Fibroblast of lung (primary cell): ENCODE measurements around the gene HOXD11. TPM values are rescaled to one million over a fixed set of nuclear protein-coding genes. Genes with fewer than 3 reads are reported as not detected.

ENCODE experiments used
- DNase-seq, 2 donors: peaks; one replicate each; pipeline versions ENCODE4 v3.0.0 to v3.0.0-alpha.2; 2010; ENCODE audit warnings: low read depth in 2 of 2
- H2AFZ ChIP-seq: 2 replicates; pipeline ENCODE4 v1.5.1; 2012; ENCODE audit warnings: low read length, control low read depth, inconsistent platforms
- H3K27ac ChIP-seq: 2 replicates; pipeline ENCODE4 v1.5.1; 2011; ENCODE audit warnings: low read length, control low read depth; ENCODE audit not compliant: insufficient read depth
- H3K27me3 ChIP-seq: 2 replicates; pipeline ENCODE4 v1.5.1; 2011; ENCODE audit warnings: mild to moderate bottlenecking, low read length; ENCODE audit not compliant: control insufficient read depth, insufficient read depth
- H3K36me3 ChIP-seq: 2 replicates; pipeline ENCODE4 v1.5.1; 2011; ENCODE audit warnings: low read length; ENCODE audit not compliant: control insufficient read depth, insufficient read depth
- H3K4me1 ChIP-seq: 2 replicates; pipeline ENCODE4 v1.5.1; 2011; ENCODE audit warnings: low read length; ENCODE audit not compliant: control insufficient read depth, insufficient read depth; ENCODE audit errors: extremely low read depth
- H3K4me2 ChIP-seq: 2 replicates; pipeline ENCODE4 v1.5.1; 2011; ENCODE audit warnings: low read length, control low read depth; ENCODE audit not compliant: insufficient read depth; ENCODE audit errors: extremely low read depth
- H3K4me3 ChIP-seq, 4 experiments: fragments of 200-600 bp in 1 of 4; sonication (generic) in 1 of 4; replicated peaks in 1 of 4; 2 replicates each; pipeline ENCODE4 v1.5.1; 2011 to 2016; ENCODE audit warnings: low read length in 4 of 4, low read depth in 3 of 4, mild to moderate bottlenecking in 3 of 4, control low read depth in 2 of 4, inconsistent platforms in 1 of 4, mixed read lengths in 1 of 4; ENCODE audit not compliant: insufficient read depth in 1 of 4; ENCODE audit errors: control extremely low read depth in 1 of 4
- H3K79me2 ChIP-seq: 2 replicates; pipeline ENCODE4 v1.5.1; 2012; ENCODE audit warnings: mild to moderate bottlenecking, low read length, inconsistent platforms; ENCODE audit not compliant: control insufficient read depth, insufficient read depth
- H3K9ac ChIP-seq: 2 replicates; pipeline ENCODE4 v1.5.1; 2011; ENCODE audit warnings: mild to moderate bottlenecking, low read length, control low read depth; ENCODE audit not compliant: insufficient read depth
- H3K9me3 ChIP-seq: 2 replicates; pipeline ENCODE4 v1.5.1; 2012; ENCODE audit warnings: low read depth, low read length; ENCODE audit not compliant: control insufficient read depth, insufficient read depth
- H4K20me1 ChIP-seq: 2 replicates; pipeline ENCODE4 v1.5.1; 2011; ENCODE audit warnings: low read length; ENCODE audit not compliant: control insufficient read depth, insufficient read depth; ENCODE audit errors: extremely low read depth
- CTCF ChIP-seq, 2 donors: IDR thresholded peaks in 1 of 2; conservative IDR thresholded peaks in 1 of 2; 1 replicate in 1 of 2; 2 replicates in 1 of 2; pipeline ENCODE4 v1.5.1; 2011 to 2012; ENCODE audit warnings: low read length in 2 of 2, control low read depth in 1 of 2, inconsistent platforms in 1 of 2, low read depth in 1 of 2, mild to moderate bottlenecking in 1 of 2
- EZH2 ChIP-seq: IDR thresholded peaks from 2 replicates; pipeline ENCODE4 v1.5.1; 2012; ENCODE audit warnings: low read length, control low read depth, mild to moderate bottlenecking; ENCODE audit errors: missing control alignments
- polyA plus RNA-seq, 2 donors: library from polyadenylated mRNA; depleted of rRNA in 1 of 2; stranded (reverse) in 1 of 2; unstranded in 1 of 2; fragments of >200 nt; gene quantifications; 2 replicates each; pipeline ENCODE4 v1.2.1, GENCODE V29; 2011 to 2012; ENCODE audit warnings: missing spikeins in 1 of 2
- total RNA-seq: library from RNA; depleted of rRNA; stranded (reverse); fragments of >200 nt; gene quantifications from 2 replicates; pipeline ENCODE4 v1.2.1, GENCODE V29; 2014

HOXD11 gene
- total and polyA plus RNA-seq, 2 donors (not counting 1 experiment from before 2014, with no cell fraction given), result not detected

- Histone ChIP-seq H3K27ac (no peak within 1 kb of the TSS), H3K4me1 (no peaks in the 10 kb centered on the region), H4K20me1 (no peaks in the 10 kb centered on the region), H3K27me3 (peaks cover 82% of the 10 kb centered on the region), H3K9ac (no peak within 1 kb of the TSS), H2AFZ (no peak within 1 kb of the TSS), H3K36me3 (no peaks in the 10 kb centered on the region), H3K4me2 (no peak within 1 kb of the TSS), H3K9me3 (no peaks in the 10 kb centered on the region), H3K79me2 (no peaks in the 10 kb centered on the region), H3K4me3 (no peak within 1 kb of the TSS)
- no peak for DNase-seq
- TF ChIP-seq EZH2 (peak; percentile 77), CTCF (conservative IDR thresholded peaks at IDR 0.05 in 1 of 2, IDR thresholded peaks at IDR 0.05 in 1 of 2; ENCODE audit: low read depth in 1 of 2, low read length in 2 of 2) (no peak)
These were observed 15.8 kb downstream of the HOXD11 start, which contains the start of gene HOXD9 for GRCh38 chr2:176122683-176123410. Gene HOXD9, plus strand, starts transcription at chr2:176122719. Its CDS starts 50 bp downstream, at chr2:176122769.

GRCh38 chr2:176123411-176124109, 16.5 kb downstream of the HOXD11 start:
- H3K4me2 ChIP-seq, result no peak overlapping the region
- no peak overlapping the region for H3K4me3 ChIP-seq
- H3K36me3 ChIP-seq, result no peaks in the 10 kb centered on the region
- H3K9me3 ChIP-seq, result no peaks in the 10 kb centered on the region
- no peaks in the 10 kb centered on the region for H3K79me2 ChIP-seq
- no peaks in the 10 kb centered on the region for H4K20me1 ChIP-seq
- H3K9ac ChIP-seq, result no peak overlapping the region
- no peaks in the 10 kb centered on the region for H3K4me1 ChIP-seq
- H3K27ac ChIP-seq, result no peak overlapping the region
- DNase-seq, result no peak
- no peak overlapping the region for H2AFZ ChIP-seq
- peaks cover 82% of the 10 kb centered on the region for H3K27me3 ChIP-seq
- TF ChIP-seq EZH2 (peak; percentile 94), CTCF (conservative IDR thresholded peaks at IDR 0.05 in 1 of 2, IDR thresholded peaks at IDR 0.05 in 1 of 2; ENCODE audit: low read depth in 1 of 2, low read length in 2 of 2) (no peak)

GRCh38 chr2:176124110-176124946, 17.2 kb downstream of the HOXD11 start:
- no peaks in the 10 kb centered on the region for H3K36me3 ChIP-seq
- H3K4me2 ChIP-seq, result no peak overlapping the region
- H3K4me3 ChIP-seq, result no peak overlapping the region
- no peaks in the 10 kb centered on the region for H3K4me1 ChIP-seq
- H3K9me3 ChIP-seq, result no peaks in the 10 kb centered on the region
- peaks cover 83% of the 10 kb centered on the region for H3K27me3 ChIP-seq
- no peak overlapping the region for H3K9ac ChIP-seq
- H3K27ac ChIP-seq, result no peak overlapping the region
- no peak overlapping the region for H2AFZ ChIP-seq
- TF ChIP-seq CTCF (conservative IDR thresholded peaks at IDR 0.05 in 1 of 2, IDR thresholded peaks at IDR 0.05 in 1 of 2; ENCODE audit: low read depth in 1 of 2, low read length in 2 of 2) (no peak), EZH2 (no peak)
- H4K20me1 ChIP-seq, result no peaks in the 10 kb centered on the region
- H3K79me2 ChIP-seq, result no peaks in the 10 kb centered on the region
- DNase-seq, result no peak
